GM21723 (cell line): ENCODE results near the gene LCP2.

Source experiments
- ATAC-seq: cut with Tn5 transposase; IDR thresholded peaks from one replicate; pipeline ENCODE4 v1.9.1; 2021; ENCODE audit warnings: mild to moderate bottlenecking, moderate library complexity; ENCODE audit not compliant: unreplicated experiment

Gene LCP2

DNA sequence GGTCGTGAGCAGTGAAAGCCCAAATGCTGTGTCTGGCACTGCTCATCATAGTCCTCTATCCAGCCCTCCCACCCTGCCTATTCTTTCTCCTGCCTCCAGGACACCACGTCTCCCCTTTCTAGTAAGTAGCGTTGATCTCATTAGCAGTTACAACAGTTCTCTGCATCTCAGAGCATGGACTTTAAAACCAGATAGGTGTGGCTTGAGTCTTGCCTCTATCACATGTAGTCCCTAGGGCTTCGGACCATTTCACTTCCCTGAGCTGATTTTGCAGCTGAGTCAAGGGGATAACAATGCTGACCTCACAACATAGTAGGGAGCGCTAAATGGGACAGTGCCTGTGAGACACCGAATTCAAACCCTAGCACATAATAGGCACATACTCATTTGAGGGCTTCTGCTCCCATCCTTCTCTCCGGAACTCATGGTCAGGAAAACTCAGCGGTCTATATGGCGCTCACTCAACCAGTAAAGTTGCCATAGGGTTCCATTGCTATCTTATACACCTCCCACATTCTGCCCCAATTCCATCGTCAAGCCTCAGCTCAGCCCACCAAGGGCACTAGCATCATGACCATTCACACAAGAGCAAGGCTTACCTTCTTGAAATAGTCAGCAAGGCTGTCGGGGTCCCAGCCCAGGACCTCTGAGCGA is 515 bp downstream of the LCP2 start:
- peak; percentile 51 for ATAC-seq

GRCh38 chr5:170296036-170296934 is 1.3 kb downstream of the LCP2 start:
- no peak for ATAC-seq

DNA sequence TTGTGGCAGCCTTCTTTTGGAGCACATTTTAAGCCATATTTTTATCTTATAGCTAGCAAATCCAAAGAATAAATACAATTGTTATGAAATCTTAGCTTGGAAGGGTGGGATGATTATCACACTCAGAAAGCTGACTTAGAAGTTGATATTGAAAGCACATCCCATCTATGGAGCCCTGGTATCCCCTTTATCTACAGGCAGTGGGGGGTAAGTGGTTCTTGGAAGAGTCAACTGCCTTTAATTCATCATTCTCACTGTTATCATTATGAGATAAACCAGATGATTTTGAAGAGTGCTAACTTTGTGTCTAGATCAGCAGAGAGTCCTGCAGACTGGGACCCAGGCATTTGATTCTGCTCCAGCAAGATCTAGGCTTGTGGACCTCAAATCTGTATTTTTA is 3.0 kb downstream of the LCP2 start:
- no peak for ATAC-seq

GRCh38 chr5:170294057-170294456 is 3.5 kb downstream of the LCP2 start:
- no peak for ATAC-seq

DNA sequence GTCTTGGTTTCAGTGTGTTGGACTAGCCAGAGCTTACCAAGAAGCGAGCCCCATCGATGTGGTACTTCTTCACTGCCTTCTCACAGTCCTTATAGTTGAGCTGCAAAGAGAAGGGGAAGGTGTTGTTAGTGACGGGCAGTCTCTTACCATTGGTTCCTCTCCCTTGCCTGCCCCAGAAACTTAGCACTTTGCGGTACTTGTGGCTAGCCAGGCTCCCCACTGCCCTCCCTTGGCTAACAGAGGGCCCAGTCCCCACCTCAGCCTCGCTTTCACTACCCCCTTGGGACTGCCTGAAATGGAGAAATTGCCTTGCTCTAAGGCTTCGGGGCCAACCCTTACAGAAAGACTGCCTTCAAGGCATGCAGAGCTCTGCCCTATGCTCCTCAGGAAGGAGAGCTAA is 4.3 kb downstream of the LCP2 start:
- ATAC-seq, result peak; percentile 79

GRCh38 chr5:170292179-170293104 is 5.1 kb downstream of the LCP2 start:
- no peak for ATAC-seq

DNA sequence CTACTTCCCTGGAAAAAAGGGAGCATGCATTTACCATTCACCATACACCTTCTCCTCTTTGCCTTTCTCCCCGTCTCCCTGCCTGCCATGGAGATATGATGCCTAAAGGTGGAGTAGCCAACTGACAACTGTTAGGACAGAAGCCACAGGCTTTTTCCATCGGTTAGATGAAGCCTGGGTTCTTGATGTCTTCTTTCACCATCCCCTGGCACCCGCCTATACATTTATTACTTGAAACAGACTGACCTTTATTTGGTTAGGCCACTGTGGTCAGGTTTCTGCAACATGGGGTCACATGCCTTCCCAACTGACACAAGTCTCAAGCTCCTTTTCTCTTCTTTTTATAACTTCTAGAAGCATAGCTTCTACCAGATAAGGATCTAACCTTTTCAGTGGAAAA is 7.1 kb downstream of the LCP2 start:
- ATAC-seq, result no peak

- no peak for ATAC-seq
These were observed 7.8 kb downstream of the LCP2 start for GRCh38 chr5:170289764-170290163.

DNA sequence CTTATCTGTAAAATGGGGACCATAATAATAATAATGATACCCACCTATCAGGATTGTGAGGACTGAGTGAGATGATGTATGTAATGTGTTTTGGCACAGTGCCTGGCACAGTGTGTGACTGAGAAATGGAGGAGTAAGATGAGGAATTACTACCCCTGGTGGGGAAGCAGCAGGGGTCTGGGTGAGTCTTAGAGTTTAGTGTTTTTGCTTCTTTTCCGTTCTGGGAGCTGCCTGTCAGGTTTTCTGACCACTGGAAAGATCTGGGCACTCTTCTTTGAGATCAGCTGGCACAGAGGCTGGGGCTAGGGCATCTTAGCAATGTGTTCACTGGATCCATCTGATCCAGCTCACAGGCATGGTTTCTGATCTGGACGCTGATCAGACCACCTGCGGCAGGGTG is 8.5 kb downstream of the LCP2 start:
- ATAC-seq, result no peak

DNA sequence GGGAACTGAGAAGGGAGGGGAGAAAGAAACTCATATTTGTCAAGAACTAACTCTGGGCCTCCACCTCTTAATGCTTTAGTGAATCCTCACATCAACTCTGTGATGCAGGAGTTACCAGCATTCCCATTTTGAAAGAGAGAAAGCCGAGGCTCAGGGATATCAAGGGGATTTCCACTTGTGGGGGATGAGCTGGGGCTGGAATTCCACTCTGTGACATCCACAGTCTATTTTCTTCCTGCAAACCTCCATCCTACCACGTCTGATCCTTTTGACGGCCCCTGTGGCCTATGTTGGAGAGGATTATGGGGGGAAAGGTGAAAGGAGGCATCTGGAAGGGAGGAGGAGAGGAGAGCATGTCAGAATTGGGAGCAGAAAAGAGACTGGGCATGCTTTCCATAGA is 9.0 kb downstream of the LCP2 start:
- ATAC-seq, result no peak

DNA sequence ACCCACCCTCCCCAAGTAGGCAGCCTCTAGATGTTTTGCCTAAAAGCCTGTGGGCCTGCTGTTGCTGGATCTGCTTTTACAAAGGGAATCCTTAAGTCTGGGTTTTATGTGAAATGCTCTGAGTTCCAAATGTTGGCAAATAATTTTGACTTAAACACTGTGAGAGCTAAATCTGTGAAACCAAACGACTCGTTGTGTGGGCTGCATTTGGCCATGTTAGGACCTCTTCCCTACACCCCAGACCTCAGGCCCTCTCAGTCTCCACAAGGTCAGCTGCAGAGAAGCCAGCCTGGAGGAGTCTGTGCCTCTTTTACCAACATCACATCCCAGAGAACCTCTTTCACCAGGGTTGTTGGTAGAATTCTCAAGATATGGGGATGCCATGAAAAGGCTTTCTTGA is 9.4 kb downstream of the LCP2 start:
- ATAC-seq, result no peak

DNA sequence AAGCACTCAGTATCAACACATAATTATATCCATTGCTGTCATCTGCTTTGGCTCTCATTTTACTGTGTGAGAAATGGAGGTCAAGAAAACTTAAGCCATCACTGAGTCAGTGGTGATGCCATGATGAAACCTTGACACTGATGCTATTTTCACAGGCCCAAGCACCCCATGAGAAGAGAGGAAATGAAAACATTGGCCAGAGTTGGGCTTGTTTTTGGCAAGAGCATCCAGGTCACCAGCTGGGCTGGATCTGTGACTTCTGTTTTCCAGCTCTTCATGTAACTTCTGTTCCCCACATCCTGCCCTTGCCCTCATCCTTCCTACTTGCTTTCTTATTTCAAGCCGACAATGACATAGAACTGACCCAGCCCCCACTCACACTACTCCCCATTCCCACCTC is 10.0 kb downstream of the LCP2 start:
- ATAC-seq, result no peak

GRCh38 chr5:170286386-170286925 is 11.1 kb downstream of the LCP2 start:
- ATAC-seq, result no peak

DNA sequence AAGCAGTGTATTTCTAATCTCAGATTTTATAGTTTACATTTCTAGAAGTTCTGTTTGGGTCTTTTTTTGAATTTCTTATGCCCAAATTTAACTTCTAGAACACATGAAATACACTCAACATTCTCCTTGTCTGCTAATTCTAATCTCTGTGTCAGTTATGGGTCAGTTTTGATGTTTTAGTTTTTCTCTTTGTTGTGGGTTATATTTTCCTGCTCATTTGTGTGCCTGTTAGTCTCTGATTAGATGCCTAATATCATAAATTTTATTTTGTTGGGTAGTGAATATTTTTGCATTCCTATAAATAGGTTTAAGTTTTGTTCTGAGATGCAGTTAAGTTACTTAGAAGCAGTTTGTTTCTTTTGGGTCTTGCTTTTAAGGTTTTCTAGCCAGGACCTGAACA is 12.4 kb downstream of the LCP2 start:
- no peak for ATAC-seq

- no peak for ATAC-seq
These were observed 13.3 kb downstream of the LCP2 start for GRCh38 chr5:170284231-170284630.

DNA sequence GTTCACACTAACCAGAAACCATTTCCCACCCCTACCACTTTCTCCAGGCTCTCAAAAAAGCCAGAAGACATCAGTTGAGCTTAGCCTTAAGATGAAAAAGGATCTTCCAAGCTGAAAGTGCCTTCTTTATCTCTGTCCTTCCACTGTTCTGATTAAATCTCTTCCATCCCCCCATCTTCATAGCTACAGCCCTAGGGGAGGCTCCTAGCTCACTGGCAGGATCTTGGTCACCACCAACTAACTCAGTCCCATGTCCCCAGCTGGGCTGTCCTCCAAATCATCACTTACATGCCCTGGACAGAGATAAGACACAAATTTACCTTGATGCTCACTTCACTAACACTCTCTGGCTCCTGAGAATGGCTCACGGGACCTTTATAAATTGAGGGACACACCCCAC is 14.3 kb downstream of the LCP2 start:
- no peak for ATAC-seq

GRCh38 chr5:170280011-170280493 is 17.5 kb downstream of the LCP2 start:
- ATAC-seq, result no peak

DNA sequence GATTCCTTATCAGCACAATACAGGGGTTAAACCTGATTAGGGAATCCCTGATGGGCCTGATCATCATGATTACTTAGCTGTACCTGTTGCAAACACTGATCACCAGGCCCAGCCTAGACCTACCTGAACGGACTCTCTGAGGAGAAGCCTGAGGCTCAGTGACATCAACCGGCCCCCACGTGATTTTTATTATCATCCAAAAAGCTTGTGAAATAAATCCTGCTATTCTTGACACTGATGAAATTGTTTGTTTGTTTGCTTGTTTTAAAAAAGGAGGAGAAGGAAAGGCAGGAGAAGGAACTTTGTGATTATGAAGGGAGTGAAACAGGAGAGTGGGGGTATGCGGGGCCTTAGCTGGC is 18.1 kb downstream of the LCP2 start:
- no peak for ATAC-seq

- peak; percentile 92 for ATAC-seq
These were observed 18.7 kb downstream of the LCP2 start for GRCh38 chr5:170278611-170279458.

GRCh38 chr5:170277867-170278281 is 19.7 kb downstream of the LCP2 start:
- no peak for ATAC-seq
